Choroid plexus epithelial cell (primary cell): ENCODE data around the gene POT1.
"Not testable (repeated sequence)": the region's sequence is repeated elsewhere in the genome, so short reads cannot be mapped to it uniquely, and the experiment has no call there.

ENCODE experiments used
- DNase-seq: peaks from one replicate; pipeline ENCODE4 v3.0.0-alpha.2; 2010; ENCODE audit warnings: low read depth
- H3K4me3 ChIP-seq: 2 replicates; pipeline ENCODE4 v1.5.1; 2011; ENCODE audit warnings: low read depth, mild to moderate bottlenecking, control low read depth, low read length, moderate library complexity
- CTCF ChIP-seq: conservative IDR thresholded peaks from 2 replicates; pipeline ENCODE4 v1.5.1; 2011; ENCODE audit warnings: low read depth, mild to moderate bottlenecking, control low read depth, inconsistent platforms, low read length, moderate library complexity

Gene POT1, protein sequence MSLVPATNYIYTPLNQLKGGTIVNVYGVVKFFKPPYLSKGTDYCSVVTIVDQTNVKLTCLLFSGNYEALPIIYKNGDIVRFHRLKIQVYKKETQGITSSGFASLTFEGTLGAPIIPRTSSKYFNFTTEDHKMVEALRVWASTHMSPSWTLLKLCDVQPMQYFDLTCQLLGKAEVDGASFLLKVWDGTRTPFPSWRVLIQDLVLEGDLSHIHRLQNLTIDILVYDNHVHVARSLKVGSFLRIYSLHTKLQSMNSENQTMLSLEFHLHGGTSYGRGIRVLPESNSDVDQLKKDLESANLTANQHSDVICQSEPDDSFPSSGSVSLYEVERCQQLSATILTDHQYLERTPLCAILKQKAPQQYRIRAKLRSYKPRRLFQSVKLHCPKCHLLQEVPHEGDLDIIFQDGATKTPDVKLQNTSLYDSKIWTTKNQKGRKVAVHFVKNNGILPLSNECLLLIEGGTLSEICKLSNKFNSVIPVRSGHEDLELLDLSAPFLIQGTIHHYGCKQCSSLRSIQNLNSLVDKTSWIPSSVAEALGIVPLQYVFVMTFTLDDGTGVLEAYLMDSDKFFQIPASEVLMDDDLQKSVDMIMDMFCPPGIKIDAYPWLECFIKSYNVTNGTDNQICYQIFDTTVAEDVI

GRCh38 chr7:124929467-124930172 lies at the start of gene POT1:
POT1 (minus strand) TSS chr7:124929825; CDS start chr7:124897173, 32,652 bp downstream.
- H3K4me3 ChIP-seq, result peak within 1 kb of the TSS; percentile 80
- no peak for TF ChIP-seq CTCF
- DNase-seq, result peak; percentile 100

GRCh38 chr7:124975131-124975530 lies 45.5 kb upstream of the POT1 start:
- not testable (repeated sequence) for DNase-seq

DNA sequence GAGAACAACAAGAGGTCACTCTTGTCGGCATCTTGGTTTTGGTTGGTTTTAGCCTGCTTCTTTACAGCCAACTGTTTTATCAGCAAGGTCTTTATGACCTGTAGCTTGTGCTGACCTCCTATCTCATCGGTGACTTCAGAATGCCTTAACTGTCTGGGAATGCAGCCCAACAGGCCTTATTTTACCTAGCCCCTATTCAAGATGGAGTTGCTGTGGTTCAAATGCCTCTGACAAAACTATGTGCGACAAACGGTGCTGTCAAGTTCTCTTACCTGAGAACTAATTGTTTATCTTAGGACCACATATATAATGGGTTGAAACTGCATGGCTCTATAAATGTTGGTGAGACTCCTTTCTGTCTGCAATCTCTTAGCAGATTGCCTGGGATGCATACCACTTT lies 35.9 kb upstream of the POT1 start:
- TF ChIP-seq CTCF, result no peak
- no peak overlapping the region for H3K4me3 ChIP-seq
- no peak for DNase-seq

More at GRCh38 chr7:124975131-124975530, 45.5 kb upstream of the POT1 start:
- not testable (repeated sequence) for H3K4me3 ChIP-seq

DNA sequence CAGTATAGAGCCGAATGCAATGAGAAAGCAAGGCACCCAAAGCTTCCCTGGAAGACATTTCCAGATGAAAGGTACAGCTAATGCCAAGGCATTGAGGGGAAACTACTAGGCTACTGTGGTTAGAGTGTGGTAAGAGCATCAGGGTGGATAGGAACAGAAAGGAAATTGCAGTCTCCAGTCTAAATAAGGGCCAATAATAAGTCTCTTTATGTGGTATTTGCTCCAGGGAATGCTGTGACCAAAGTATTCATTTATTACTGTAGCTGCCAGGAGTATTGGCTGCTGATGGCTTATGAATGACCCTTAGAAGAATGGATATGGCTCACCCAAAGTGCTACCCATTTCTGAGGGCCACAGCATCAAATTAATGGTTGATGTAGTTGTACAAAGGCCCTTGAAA lies 30.1 kb upstream of the POT1 start:
- DNase-seq, result no peak
- no peak for TF ChIP-seq CTCF
- H3K4me3 ChIP-seq, result no peak overlapping the region

DNA sequence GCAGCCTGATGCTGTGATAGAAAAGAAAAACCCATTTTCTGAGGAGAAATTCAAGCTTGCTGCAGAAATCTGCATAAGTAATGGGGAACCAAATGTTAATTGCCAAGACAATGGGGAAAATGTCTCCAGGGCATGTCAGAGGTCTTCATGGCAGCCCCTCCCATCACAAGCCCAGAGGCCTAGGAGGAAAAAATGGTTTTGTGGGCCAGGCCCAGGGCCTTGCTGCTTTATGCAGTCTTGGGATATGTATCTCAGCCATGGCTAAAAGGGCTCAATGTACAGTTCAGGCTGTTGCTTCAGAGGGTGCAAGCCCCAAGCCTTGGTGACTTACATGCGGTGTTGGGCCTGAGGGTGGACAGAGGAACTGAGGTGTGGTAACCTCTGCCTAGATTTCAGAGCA lies 28.3 kb upstream of the POT1 start:
- H3K4me3 ChIP-seq, DNase-seq: not testable (repeated sequence)

DNA sequence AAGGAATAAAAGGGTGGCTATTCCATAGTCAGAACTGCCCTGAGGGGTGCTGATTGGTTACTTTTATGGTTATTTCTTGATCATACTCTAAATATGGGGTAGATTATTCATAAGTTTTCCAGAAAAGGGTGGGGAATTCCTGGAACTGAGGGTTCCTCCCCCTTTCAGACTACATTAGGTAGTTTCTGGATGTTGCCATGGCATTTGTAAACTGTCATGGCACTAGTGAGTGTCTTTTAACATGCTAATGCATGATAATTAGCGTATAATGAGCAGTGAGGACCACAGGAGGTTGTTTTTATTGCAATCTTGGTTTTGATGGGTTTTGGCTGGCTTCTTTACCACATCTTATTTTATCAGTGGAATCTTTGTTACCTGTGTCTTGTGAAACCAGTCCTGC lies 26.5 kb upstream of the POT1 start:
- TF ChIP-seq CTCF, result no peak
- DNase-seq, result no peak
- no peak overlapping the region for H3K4me3 ChIP-seq

DNA sequence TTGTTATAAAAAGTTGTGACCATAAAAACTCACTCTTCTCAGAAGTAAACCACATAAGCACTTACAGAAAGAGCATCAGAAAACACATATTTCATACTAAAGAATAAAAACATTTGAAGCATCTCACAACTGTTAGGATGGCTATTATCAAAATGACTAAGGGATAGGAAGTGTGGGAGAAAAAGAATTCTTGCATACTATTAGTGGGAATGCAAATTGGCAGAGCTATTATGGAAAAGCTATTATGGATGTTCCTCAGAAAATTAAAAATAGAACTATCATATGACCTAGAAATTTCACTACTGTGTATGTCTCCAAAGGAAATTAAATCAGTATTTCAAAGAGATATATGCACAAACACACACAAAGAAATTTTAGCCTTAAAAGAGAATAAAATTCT lies 25.2 kb upstream of the POT1 start:
- no peak for TF ChIP-seq CTCF
- no peak for DNase-seq
- no peak overlapping the region for H3K4me3 ChIP-seq

GRCh38 chr7:124945680-124946079 lies 16.1 kb upstream of the POT1 start:
- no peak for TF ChIP-seq CTCF
- DNase-seq, result no peak
- H3K4me3 ChIP-seq, result no peak overlapping the region
